ENCODE results near the gene STRIP2.
"Not testable (repeated sequence)": the region's sequence is repeated elsewhere in the genome, so short reads cannot be mapped to it uniquely, and the experiment has no call there.

The STRIP2 gene

DNA sequence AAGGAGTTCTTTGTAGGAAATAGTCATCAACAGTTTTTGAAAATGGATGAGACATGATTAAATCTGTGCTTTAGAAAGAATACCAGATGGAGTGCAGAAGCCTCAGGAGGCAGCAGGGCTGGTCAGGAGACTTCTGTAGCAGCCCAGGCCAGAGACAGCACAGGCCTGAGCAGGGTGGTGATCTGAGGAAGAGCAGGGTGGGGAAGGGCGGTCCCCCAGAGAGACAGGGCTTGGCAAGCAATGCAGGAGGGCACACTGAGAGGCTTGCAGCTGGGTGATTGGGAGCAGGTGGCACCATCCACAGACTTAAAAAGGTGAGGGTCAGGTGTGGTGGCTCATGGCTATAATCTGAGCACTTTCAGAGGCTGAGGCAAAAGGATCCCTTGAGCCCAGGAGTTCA is 63.8 kb downstream of the STRIP2 start:
- DNase-seq: no peak

DNA sequence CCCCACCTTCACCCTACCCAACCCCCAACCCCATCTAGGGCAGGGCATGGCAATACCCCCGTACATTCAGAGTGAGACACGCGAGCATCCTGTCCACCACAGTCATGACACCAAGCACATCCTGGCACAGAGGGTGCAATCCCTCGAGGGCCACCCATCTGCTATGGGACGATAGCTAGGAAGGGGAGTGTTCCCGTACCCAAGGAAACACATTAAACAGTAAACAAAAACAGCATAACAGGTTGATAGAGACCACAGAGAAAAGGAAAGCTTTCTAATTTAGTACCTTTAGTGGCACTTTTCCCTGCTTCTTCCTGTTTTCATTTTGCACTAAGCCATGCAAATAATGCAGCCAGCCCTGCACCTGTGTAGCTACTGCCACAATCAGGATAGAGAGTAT is 65.8 kb downstream of the STRIP2 start:
- no peak for DNase-seq

DNA sequence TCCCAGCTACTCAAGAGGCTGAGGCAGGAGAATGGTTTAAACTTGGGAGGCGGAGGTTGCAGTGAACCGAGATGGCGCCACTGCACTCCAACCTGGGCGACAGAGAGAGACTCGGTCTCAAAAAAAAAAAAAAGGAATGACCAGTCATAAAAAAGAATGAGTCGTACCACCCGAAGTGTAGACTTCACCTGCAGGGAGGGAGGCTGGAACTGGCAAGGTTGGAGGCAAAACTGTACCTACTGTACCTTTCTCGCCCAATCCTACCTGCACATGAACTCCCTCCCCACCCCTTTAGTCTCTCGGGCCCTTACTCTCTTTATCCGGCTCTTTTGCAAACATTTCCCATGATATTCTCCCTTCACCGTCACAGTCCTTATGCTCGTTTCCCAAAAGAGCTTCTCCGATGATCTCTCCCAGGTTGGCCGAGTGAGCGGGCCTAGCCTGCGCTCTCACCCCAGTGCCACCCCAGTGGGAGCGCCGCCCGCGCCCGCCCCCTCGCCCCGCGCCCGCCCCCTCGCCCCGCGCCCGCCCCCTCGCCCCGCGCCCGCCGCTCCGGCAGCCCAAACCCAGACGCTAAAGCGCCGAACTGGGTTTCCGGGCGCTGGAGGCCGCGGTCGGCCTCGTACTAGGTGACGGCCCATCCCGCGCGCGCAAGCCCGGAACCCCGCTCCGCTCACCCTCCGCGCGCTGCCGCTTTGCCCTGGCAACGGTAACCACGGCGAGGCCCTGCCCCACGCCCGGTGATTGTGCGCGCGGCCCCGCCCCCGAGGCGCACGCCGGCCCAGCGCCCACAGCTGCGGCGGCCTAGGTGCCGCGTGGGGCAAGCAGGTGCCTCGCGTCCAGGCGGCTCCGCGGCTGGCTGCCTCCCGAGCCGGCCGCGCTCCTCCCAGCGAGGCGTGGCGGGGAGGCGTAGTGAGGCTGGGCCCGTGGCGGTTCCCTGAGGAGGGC is 67.8 kb downstream of the STRIP2 start, which contains the start of gene SMKR1:
Gene SMKR1, plus strand, starts transcription at position 772 of the 948 bp plus-strand sequence. CDS start 294 bp downstream, outside the sequence.
- DNase-seq: peak; percentile 14

DNA sequence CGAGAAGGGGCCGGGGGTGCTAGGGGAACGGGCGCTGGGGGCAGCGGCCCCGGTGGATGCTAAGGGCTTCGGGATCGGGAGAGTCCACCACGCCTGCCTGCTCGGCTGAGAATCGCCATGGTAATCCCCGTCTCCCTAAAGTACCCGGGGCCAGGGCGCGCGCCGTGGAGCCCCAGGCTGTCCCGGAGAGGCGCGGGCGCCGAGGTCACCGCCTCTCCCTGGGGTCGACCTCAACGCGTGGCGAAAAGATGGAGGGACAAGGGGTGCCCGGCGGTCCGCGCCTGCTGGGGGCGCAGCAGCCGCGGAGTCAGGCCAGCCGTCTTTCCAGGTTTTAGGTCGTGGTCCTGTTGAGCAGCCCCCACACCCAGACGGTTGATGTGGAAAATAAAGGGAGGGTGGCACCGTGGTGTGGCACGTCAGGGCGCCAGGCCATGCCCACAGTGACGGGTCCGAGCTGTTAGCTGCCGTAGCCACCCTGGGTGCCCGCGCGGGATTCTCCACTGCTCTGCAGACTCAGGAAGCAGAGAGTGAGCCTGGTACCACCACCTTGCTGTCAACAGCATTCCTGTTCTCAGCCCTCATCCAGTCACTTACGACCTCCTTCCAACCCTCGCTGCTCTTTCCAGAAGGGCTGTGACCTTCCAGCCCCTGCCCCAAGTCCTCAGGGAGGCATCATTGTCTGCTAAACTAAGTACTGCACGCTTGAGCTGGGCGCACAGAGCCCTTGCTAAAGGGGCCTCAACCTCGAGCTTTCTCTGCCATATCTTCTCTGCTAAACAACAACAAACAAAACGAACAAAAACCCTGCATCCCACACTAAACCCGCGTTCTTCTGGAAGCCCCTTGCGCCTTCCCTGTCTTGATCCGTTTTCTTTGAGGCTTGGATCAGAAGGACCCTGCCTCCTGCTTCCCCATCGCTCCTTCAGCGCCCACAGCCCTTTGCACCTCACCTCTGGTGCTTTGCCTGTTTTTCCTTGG is 68.8 kb downstream of the STRIP2 start:
- DNase-seq: no peak

DNA sequence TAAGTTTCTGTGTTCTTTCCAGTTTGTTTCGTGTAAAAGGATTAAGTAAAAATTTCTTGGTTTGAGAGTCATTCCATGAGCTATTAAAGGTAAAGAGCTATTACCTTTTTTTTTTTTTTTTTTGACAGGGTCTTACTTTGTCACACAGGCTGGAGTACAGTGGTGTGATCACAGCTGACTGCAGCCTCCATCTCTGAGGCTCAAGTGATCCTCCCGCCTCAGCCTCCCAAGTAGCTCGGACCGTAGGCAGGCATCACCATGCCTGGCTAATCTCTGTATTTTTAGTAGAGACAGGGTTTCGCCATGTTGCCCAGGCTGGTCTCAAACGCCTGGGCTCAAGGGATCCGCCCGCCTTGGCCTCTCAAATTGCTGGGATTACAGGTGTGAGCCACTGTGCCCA is 69.5 kb downstream of the STRIP2 start:
- no peak for DNase-seq

DNA sequence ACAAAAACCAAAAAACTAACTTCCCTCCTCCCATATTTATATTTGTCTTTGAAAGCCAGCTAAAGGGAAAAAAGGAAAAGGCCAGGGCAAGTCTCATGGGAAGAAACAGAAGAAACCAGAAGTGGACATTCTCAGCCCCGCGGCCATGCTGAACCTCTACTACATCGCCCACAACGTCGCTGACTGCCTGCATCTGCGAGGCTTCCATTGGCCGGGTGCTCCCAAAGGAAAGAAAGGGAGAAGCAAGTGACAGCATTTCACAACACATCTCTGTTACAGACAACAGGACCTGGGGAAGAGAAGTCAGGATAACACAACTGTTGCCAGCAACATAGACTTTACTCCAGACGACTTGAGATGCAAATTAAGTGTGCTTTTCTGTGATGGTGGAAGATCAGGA is 78.0 kb downstream of the STRIP2 start:
- DNase-seq: no peak

DNA sequence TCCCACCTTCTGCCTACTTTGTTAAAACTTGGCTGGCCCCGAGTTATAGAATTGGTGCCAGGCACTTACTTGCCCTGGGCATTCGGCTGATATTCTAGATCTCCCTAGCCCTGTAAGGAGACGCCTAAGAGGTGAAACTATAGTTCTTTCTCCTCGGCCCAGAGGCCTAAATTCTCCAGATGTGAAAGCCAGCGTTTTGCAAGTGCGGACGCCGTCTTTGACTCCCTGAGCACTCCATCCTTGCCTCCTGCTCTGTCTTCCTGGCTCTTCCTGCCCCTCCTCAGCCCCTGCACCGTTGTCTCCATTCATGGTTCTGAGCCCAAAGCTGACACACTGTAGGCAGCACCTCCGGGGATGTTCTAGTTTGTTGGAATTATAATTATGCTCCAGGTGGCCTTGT is 79.3 kb downstream of the STRIP2 start:
- no peak for DNase-seq

DNA sequence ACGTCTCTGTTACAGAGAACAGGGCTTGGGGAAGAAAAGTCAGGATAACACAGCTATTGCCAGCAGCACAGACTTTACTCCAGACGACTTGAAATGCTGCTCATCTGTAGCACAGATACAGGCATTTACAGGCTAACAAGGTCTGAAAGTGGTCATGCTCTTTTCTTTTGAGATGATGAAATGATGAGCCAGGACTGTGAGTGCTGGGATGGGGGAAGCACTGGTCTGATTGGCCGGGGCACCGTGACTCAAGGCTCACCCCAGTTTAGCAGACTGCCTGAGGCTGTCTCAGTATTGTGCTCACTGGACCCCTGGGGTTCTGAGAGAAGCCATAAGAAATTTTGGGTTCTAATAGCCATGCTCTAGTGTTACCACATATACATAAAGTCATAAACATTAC is 80.5 kb downstream of the STRIP2 start:
- no peak for DNase-seq

DNA sequence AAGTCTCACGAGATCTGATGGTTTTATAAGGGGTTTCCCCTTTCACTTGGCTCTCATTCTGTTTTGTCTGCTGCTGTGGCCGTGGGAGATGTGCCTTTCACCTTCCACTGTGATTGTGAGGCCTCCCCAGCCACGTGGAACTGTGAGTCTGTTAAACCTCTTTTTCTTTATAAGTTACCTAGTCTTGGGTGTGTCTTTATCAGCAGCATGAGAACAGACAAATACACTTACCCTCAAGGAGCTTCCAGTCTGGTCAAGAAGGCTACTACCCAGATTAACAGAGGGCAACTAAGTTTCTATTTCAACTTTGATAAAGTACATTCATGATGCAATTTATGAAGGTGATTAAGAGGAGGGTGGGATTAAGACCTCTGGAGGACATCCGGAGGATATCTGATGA is 81.1 kb downstream of the STRIP2 start:
- DNase-seq: no peak

DNA sequence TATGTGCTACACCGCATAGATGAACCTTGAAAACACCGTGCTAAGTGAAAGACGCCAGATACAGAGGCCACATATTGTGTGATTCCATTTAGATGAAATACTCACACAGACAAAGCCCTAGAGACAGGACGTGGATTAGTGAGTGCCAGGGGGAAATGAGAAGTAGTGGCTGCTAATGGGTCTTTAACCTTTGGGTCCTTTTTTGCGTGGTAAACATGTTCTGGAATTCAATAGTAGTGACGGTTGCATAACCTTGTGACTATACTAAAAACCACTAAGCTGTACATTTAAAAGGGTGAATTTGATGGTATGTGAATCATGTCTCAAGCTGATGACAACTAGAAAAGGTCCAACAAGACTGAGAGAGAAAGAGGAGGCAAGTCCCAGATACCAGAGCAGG is 83.7 kb downstream of the STRIP2 start:
- no peak for DNase-seq

DNA sequence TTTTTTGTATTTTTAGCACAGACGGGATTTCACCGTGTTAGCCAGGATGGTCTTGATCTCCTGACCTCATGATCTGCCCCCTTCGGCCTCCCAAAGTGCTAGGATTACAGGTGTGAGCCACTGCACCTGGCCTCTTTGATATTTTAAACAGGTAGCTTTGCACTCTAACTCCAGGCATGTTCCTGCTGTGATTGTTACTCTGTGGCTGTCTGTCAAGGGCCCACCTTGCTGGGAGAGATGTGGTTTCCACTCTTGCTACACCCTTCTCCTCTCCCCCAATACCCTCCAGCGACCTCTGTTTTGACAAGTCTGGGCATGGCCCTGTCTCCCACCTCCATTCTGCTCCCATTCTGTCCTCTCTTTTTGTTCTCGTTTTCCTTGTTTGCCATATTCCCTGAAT is 85.2 kb downstream of the STRIP2 start:
- DNase-seq: no peak

DNA sequence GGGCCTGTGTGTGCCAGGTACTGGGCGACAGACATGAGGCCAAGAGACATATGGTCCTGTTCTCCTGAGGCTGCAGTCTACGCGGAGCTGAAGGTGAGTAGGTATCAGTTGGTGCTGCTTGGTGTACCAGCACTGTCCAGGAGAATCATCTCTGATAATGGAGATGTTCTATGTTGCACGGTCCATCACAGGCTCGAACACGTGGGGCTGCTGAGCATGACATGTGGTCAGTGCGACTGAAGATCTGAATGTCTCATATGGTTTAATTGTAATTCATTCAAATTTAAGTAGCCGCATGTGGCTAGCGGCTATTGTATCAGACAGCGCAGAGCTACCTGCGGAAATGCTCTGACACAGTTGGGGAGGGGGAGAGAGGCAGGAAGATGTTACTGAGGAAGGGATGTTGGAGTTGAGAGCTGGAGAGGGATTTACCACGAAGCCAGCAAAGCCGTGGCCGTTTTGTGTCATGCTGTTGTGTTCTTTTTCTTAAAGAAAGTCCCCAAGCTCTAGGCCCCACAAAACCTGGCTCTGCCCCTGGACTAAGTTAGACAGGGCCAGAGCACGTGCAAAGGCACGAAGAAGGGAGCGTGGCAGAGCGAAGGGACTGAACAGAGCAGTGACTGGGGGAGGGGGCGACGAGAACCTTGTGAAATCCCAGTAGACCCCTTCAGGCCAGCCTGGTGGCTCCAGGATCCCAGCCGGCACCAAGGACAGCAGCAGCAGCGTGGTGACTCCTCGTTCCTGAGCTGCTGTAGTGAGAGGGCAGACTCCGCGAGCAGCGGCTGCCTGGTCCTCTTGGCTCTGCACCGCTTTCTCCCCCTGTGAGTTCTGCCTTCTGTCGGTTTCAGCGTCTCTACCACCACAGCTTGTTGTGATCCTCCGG is 88.1 kb downstream of the STRIP2 start:
- no peak for DNase-seq

DNA sequence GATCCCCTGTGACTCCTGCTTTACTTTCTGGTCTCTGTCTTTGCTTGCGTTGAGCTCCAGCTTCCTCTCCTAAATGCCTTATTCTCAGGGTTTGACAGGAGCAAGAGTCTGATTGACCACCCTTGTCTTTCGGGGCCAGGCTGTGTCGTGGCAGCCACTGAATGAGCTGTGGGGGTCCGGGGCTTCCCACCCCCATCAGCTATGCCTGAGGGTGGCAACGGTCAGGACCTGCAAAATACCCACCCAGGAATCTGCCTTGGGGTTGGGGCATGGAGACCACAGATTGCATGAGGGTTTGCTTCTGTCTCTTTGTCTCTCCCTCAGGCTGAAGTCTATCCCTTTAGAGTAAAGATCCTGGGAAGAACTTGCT is 88.7 kb downstream of the STRIP2 start:
- no peak for DNase-seq

DNA sequence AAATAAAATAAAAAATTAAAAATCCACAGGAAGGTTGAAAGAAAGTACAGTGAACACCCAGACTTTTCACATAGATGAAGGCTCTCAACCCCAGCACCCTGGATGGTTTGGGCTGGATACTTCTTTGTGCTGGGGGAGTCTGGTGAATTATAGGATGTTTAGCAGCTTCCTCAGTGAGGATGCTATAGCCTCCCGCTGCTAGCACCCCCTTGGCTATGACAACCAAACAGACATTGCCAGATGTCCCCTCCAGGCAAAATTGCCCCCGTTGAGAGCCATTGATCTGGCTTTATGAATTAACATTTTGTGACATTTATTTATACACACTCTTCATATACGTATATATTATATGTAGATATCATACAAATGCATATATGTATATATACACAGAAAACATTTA is 89.7 kb downstream of the STRIP2 start:
- no peak for DNase-seq

DNA sequence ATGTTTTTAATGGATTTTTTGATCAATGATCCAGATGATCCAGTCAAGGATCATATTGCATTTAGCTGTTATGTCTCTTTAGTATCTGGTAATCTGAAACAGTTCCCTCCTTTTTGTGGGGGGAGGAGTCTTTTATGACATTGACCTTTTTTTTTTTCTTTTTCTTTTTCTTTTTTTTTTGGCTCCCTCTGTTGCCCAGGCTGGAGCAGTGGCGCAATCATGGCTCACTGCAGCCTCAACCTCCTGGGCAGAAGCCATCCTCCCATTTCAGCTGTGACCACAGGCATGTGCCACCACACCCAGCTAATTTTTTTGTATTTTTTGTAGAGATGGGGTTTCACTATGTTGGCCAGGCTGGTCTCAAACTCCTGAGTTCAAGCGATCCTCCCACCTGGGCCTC is 90.2 kb downstream of the STRIP2 start:
- not testable (repeated sequence) for DNase-seq

DNA sequence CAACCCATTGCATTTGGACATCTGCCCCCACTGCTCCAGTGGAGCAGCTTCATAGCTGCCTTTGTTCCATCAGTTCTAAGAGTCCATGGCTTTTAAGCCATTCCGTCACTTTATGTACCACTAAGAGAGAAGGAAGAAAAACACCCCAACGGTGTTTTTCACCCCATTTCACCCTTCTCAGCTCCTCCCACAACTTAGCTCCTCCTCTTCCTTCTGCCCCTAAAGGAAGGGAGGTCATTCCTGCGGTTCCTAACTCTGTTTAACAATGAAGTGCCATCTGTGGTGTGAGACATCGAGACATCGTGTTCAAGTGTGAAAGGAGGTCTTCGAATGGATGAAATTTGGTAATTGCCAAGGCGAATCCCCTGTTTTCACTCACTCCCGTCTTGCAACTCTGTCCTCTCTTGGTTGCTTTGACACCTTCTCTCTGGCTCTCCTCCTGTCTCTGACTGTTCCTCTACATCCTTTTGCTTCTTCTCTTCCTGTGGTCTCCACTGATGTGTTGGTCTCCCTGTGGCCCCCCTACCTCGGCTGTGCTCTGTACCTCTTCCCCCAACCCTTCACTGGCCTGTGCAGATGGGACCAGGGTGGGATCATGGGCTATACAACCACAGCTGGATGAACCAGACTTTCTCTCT is 91.1 kb downstream of the STRIP2 start:
- DNase-seq: no peak

DNA sequence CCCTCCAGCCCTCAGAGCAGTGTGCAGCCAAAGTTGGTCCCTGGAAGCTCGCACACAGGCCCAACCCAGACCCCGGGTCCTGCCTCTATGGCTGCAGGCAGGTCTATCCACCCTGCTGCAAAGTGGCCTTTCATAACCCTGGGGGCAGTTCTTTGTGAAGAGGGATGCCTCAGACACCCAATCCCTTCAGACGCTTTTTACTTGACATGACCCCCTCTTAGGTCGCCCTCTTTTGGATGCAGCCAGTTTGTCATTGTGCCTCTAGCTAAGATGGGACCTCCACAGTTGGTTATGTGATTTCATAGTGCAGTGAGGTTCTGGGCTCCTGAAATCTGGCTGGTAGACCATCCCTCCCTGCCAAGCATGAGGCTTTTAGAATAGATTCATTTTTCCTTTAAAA is 95.4 kb downstream of the STRIP2 start:
- no peak for DNase-seq

DNA sequence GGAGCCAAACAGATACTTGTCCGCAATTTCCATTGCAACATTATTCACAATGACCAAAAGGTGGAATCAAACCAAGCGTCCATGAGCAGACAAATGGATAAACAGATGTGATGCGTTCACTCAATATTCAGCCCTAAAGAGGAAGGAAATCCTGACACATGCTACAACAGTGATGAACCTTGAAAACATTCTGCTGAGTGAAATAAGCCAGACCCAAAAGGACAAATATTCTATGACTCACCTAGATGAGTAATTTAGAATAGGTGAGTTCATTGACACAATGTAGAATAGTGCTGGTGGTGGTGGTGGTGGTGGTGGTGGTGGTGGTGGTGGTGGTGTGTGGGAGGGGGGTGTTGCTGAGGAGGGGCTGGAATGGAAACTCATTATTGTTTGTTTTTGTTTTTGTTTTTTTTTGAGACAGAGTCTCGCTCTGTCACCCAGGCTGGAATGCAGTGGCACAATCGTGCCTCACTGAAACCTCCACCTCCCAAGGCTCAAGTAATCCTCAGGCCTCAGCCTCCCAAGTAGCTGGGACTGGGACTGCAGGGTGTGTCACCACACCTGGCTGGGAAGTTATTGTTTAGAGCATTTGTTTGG is 96.7 kb downstream of the STRIP2 start:
- no peak for DNase-seq

DNA sequence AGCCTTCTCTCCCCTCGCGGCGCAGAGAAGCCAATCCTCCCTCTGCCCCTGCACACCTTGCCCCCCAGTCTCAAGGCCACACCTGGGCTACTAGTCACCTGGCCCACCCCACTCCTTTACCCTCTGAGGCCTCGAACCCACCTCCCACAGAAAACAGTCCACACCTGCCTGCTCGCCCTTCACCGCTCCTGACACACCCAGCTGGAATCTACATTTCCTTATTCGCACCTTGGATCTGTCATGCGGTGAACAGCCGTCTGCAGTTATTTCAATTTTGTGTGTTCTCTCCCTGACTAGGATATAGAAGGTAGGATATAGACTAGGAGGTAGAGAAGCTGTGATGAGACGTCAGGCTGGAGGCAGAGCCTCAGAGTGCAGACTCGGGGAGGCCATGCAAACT is 97.5 kb downstream of the STRIP2 start:
- DNase-seq: no peak

DNA sequence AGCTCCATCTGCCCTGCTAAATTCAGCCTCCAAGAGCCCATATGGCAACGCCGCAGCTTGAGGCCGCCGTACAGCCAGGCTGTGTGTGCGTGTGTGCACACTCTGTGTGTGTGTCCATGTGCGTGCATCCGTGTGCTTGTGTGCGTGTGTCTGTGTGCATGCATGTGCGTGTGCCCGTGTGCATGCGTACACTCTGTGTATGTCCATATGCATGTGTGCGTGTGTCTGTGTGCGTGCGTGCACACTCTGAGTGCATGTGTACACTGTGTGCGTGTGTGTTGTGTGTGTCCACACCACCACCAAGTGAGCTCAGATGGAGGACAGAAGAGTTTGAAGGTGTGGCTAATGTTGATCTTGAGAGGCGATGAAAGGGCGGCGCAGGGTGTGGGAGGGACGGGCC is 98.1 kb downstream of the STRIP2 start:
- DNase-seq: no peak

DNA sequence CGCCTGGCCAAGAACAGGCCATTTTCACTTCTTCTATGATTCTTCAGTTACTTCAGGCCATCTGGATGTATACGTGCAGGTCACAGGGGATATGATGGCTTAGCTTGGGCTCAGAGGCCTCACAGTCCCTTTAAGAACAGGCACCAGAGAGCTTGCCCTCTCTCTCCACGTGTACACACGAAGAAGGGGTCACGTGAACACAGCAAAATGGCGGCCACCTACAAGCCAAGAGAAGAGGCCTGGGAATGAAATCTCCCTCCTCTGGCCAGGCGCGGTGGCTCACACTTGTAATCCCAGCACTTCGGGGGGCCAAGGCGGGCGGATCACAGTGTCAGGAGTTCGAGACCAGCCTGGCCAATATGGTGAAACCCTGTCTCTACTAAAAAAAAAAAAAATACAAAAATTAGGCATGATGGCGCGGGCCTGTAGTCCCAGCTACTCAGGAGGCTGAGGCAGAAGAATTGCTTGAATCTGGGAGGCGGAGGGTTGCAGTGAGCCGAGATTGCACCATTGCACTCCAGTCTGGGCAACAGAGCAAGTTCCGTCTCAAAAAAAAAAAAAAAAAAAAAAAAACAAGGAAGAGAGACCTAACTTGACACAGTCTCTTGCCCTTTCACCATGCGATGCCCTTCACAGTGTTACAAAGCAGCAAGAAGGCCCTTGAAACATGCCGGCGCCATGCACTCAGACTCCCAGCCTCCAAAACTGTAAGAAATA is 100.5 kb downstream of the STRIP2 start:
- not testable (repeated sequence) for DNase-seq
